DND-41 (cell line): Measurements from ENCODE around the gene DNAH7.

Experiments used
- ATAC-seq: fragments of 200-7000 bp; cut with Tn5 transposase; 3 replicates; pipeline ENCODE4 v1.9.1; 2021; ENCODE audit warnings: low read depth; ENCODE audit not compliant: insufficient read depth
- DNase-seq: peaks from one replicate; pipeline ENCODE4 v3.0.0-alpha.2; 2020
- H2AFZ ChIP-seq: 2 replicates; pipeline ENCODE4 v1.6.0; 2012; ENCODE audit warnings: low read depth, low read length
- H3K27ac ChIP-seq: 2 replicates; pipeline ENCODE4 v1.5.1; 2012; ENCODE audit warnings: low read length, inconsistent platforms
- H3K27me3 ChIP-seq: fragments of 200-600 bp; sonication (generic); 2 replicates; pipeline ENCODE4 v1.6.0; 2012; ENCODE audit warnings: low read length, mild to moderate bottlenecking, inconsistent platforms; ENCODE audit not compliant: insufficient read depth, poor library complexity
- H3K36me3 ChIP-seq: 2 replicates; pipeline ENCODE4 v1.5.1; 2012; ENCODE audit warnings: low read length, inconsistent platforms; ENCODE audit not compliant: insufficient read depth
- H3K4me1 ChIP-seq: 2 replicates; pipeline ENCODE4 v1.5.1; 2012; ENCODE audit warnings: mild to moderate bottlenecking, low read length; ENCODE audit not compliant: insufficient read depth
- H3K4me2 ChIP-seq: 2 replicates; pipeline ENCODE4 v1.6.0; 2012; ENCODE audit warnings: mild to moderate bottlenecking, moderate library complexity, low read length, inconsistent platforms; ENCODE audit not compliant: insufficient read depth
- H3K4me3 ChIP-seq, 2 experiments: fragments of 200-600 bp in 1 of 2; shearing (Covaris generic) in 1 of 2; 2 replicates each; pipeline ENCODE4 v1.5.1; 2012 to 2016; ENCODE audit warnings: inconsistent platforms in 2 of 2, low read length in 2 of 2, mild to moderate bottlenecking in 2 of 2, low read depth in 1 of 2, moderate library complexity in 1 of 2
- H3K79me2 ChIP-seq: 2 replicates; pipeline ENCODE4 v1.6.0; 2012; ENCODE audit warnings: low read length, inconsistent platforms; ENCODE audit not compliant: insufficient read depth
- H3K9ac ChIP-seq: 2 replicates; pipeline ENCODE4 v1.6.0; 2012; ENCODE audit warnings: low read depth, mild to moderate bottlenecking, inconsistent platforms, low read length, moderate library complexity
- H3K9me3 ChIP-seq: 2 replicates; pipeline ENCODE4 v1.5.1; 2012; ENCODE audit warnings: low read length, moderate library complexity, mild to moderate bottlenecking, inconsistent platforms; ENCODE audit not compliant: insufficient read depth, severe bottlenecking
- H4K20me1 ChIP-seq: 2 replicates; pipeline ENCODE4 v1.6.0; 2012; ENCODE audit warnings: low read length; ENCODE audit not compliant: insufficient read depth
- CTCF ChIP-seq: IDR thresholded peaks from 2 replicates; pipeline ENCODE4 v1.5.1; 2012; ENCODE audit warnings: borderline replicate concordance, low read length, moderate library complexity, mild to moderate bottlenecking; ENCODE audit not compliant: poor library complexity, severe bottlenecking; ENCODE audit errors: extremely low read depth
- EZH2 ChIP-seq: IDR thresholded peaks from 3 replicates; pipeline ENCODE4 v1.6.1; 2012; ENCODE audit warnings: borderline replicate concordance, low read depth, mild to moderate bottlenecking, moderate library complexity, low read length, inconsistent platforms; ENCODE audit not compliant: severe bottlenecking

DNAH7 gene

DNA sequence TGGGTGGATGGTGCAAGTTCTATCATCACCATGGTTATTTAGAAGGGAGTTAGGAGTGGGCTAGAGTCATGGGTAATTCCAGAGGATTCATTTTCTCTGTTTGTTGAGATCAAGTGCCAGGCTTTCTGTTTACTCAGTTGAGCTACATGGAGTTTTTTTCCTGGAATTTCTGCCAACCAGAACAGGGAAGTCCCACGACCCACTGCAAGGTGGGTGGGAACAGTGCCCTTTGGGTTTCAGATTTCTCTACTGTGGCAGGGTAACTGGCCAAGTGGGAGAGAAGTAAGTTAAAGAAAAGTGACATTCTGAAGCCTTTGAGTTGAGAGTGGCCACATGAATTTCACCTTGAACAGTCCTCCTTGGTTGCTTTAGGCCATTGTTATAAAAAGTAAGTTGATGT lies 272.8 kb downstream of the DNAH7 start:
- H3K4me1 ChIP-seq = no peaks in the 10 kb centered on the region
- H3K4me3 ChIP-seq = no peak overlapping the region
- no peaks in the 10 kb centered on the region for H3K9me3 ChIP-seq
- DNase-seq = no peak
- no peaks in the 10 kb centered on the region for H3K36me3 ChIP-seq
- no peak for ATAC-seq
- H3K27me3 ChIP-seq = no peaks in the 10 kb centered on the region
- no peak overlapping the region for H3K9ac ChIP-seq
- H3K27ac ChIP-seq = no peak overlapping the region
- H2AFZ ChIP-seq = no peak overlapping the region
- H3K79me2 ChIP-seq = no peaks in the 10 kb centered on the region
- TF ChIP-seq EZH2 = no peak
- no peak for TF ChIP-seq CTCF
- H3K4me2 ChIP-seq = no peak overlapping the region
- no peaks in the 10 kb centered on the region for H4K20me1 ChIP-seq

DNA sequence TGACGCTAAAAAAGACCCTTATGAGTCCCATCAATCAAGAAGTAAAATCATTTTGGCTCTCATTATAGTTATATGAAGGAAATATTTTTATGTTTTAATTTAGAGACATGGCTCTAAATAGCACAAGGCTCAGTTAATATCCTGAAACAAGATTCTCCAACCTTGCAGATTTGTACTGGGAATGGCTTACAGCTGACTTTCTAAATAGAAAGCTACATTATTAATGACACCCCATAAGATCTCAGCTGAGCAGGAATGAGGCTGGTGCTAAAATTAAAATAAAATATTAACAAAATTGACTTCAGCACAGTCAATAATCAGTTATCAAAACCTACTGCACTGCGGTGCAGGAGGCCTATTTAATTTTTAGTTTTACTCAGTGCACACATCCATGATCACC lies 274.8 kb downstream of the DNAH7 start:
- no peak for DNase-seq
- no peaks in the 10 kb centered on the region for H3K9me3 ChIP-seq
- TF ChIP-seq CTCF (no peak), EZH2 (no peak)
- no peak for ATAC-seq
- H3K4me1 ChIP-seq = no peaks in the 10 kb centered on the region
- H3K27ac ChIP-seq = no peak overlapping the region
- no peak overlapping the region for H3K4me2 ChIP-seq
- H2AFZ ChIP-seq = no peak overlapping the region
- H3K9ac ChIP-seq = no peak overlapping the region
- H3K27me3 ChIP-seq = no peaks in the 10 kb centered on the region
- H3K4me3 ChIP-seq = no peak overlapping the region
- no peaks in the 10 kb centered on the region for H3K36me3 ChIP-seq
- no peaks in the 10 kb centered on the region for H4K20me1 ChIP-seq
- H3K79me2 ChIP-seq = no peaks in the 10 kb centered on the region

GRCh38 chr2:195782156-195782555 lies 286.5 kb downstream of the DNAH7 start:
- H3K9ac ChIP-seq = no peak overlapping the region
- H4K20me1 ChIP-seq = no peaks in the 10 kb centered on the region
- no peaks in the 10 kb centered on the region for H3K36me3 ChIP-seq
- no peak for TF ChIP-seq CTCF
- TF ChIP-seq EZH2 = no peak
- no peaks in the 10 kb centered on the region for H3K79me2 ChIP-seq
- H3K27me3 ChIP-seq = no peaks in the 10 kb centered on the region
- no peak overlapping the region for H3K27ac ChIP-seq
- H3K4me2 ChIP-seq = no peak overlapping the region
- H2AFZ ChIP-seq = no peak overlapping the region
- H3K4me1 ChIP-seq = no peaks in the 10 kb centered on the region
- DNase-seq = no peak
- ATAC-seq = no peak
- H3K9me3 ChIP-seq = no peaks in the 10 kb centered on the region
- H3K4me3 ChIP-seq = no peak overlapping the region

DNA sequence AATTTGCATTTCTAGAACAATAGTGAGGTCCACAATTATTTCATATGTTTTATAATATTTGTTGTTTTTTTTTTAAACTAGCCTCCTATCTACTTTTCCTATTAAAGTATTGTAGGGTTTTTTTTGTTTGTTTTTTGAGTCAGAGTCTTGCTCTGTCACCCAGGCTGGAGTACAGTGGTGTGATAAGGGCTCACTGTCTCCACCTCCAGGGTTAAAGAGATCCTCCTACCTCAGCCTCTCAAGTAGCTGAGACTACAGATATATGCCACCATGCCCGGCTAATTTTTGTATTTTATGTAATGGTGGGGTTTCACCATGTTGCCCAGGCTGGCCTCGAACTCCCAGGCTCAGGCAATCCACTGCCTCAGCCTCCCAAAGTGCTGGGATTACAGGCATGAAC lies 289.1 kb downstream of the DNAH7 start:
- H3K4me1 ChIP-seq = no peaks in the 10 kb centered on the region
- H3K36me3 ChIP-seq = no peaks in the 10 kb centered on the region
- H4K20me1 ChIP-seq = no peaks in the 10 kb centered on the region
- H3K9ac ChIP-seq = no peak overlapping the region
- H3K27ac ChIP-seq = no peak overlapping the region
- H3K9me3 ChIP-seq = no peaks in the 10 kb centered on the region
- no peak for ATAC-seq
- no peak for TF ChIP-seq EZH2
- TF ChIP-seq CTCF = no peak
- H3K4me2 ChIP-seq = no peak overlapping the region
- no peak overlapping the region for H2AFZ ChIP-seq
- no peak for DNase-seq
- H3K27me3 ChIP-seq = no peaks in the 10 kb centered on the region
- H3K79me2 ChIP-seq = no peaks in the 10 kb centered on the region
- H3K4me3 ChIP-seq = no peak overlapping the region
